SK-N-SH (cell line): ENCODE data around the gene STX17. TPM values are rescaled to one million over a fixed set of nuclear protein-coding genes. Genes with fewer than 3 reads are reported as not detected.

ENCODE experiments used
- CTCF ChIA-PET: fragments of 300-600, 350-600 bp; formaldehyde crosslinking; extraction: SDS; loops from one replicate; lab custom pipeline; 2021; lab: Yijun Ruan, JAX
- POLR2A ChIA-PET: fragments of 350-600 bp; sonication (Branson Sonifier 250); formaldehyde crosslinking; extraction: SDS; loops from one replicate; lab custom pipeline; 2020; ENCODE audit warnings: antibody characterized with exemption, inconsistent platforms; lab: Yijun Ruan, JAX
- DNase-seq: peaks from one replicate; pipeline ENCODE4 v3.0.0; 2012
- H2AFZ ChIP-seq: fragments of 200-600 bp; sonication (generic); 2 replicates; pipeline ENCODE4 v1.8.1; 2016; ENCODE audit warnings: antibody characterized with exemption, mild to moderate bottlenecking, low read depth
- H3F3A ChIP-seq: fragments of 200-600 bp; sonication (generic); replicated peaks from 2 replicates; pipeline ENCODE3; 2016; ENCODE audit warnings: antibody characterized with exemption, mild to moderate bottlenecking; ENCODE audit not compliant: insufficient read depth
- H3K27ac ChIP-seq, 2 experiments: fragments of 200-500 bp in 1 of 2; fragments of 200-600 bp in 1 of 2; sonication (Bioruptor generic) in 1 of 2; sonication (generic), shearing (Covaris generic) in 1 of 2; 2 replicates each; pipeline versions ENCODE4 v1.5.1 to v1.6.1; 2014 to 2016; ENCODE audit warnings: low read depth in 2 of 2, inconsistent platforms in 1 of 2, low read length in 1 of 2, mild to moderate bottlenecking in 1 of 2, mixed read lengths in 1 of 2
- H3K27me3 ChIP-seq: fragments of 200-600 bp; sonication (generic), shearing (Covaris generic); 2 replicates; pipeline ENCODE4 v1.6.1; 2016; ENCODE audit warnings: mixed run types; ENCODE audit not compliant: insufficient read depth
- H3K36me3 ChIP-seq, 2 experiments: fragments of 200-500 bp in 1 of 2; fragments of 200-600 bp in 1 of 2; sonication (Bioruptor generic) in 1 of 2; sonication (generic) in 1 of 2; replicated peaks in 1 of 2; 2 replicates each; pipeline versions ENCODE3 to v1.5.1; 2014 to 2016; ENCODE audit warnings: low read length in 1 of 2, mild to moderate bottlenecking in 1 of 2; ENCODE audit not compliant: insufficient read depth in 2 of 2, control insufficient read depth in 1 of 2
- H3K4me1 ChIP-seq, 2 experiments: fragments of 200-500 bp in 1 of 2; fragments of 200-600 bp in 1 of 2; sonication (Bioruptor generic) in 1 of 2; sonication (generic), shearing (Covaris generic) in 1 of 2; 2 replicates each; pipeline versions ENCODE4 v1.5.1 to v1.6.1; 2014 to 2016; ENCODE audit warnings: low read depth in 1 of 2, low read length in 1 of 2, mixed run types in 1 of 2; ENCODE audit not compliant: insufficient read depth in 2 of 2, control insufficient read depth in 1 of 2
- H3K4me2 ChIP-seq: fragments of 200-600 bp; sonication (generic), shearing (Covaris generic); 2 replicates; pipeline ENCODE4 v1.6.1; 2017; ENCODE audit warnings: mixed run types
- H3K4me3 ChIP-seq, 2 experiments: fragments of 200-500 bp in 1 of 2; fragments of 200-600 bp in 1 of 2; sonication (Bioruptor generic) in 1 of 2; sonication (generic), shearing (Covaris generic) in 1 of 2; 2 replicates each; pipeline versions ENCODE4 v1.5.1 to v1.8.1; 2014 to 2016; ENCODE audit warnings: low read depth in 2 of 2, inconsistent platforms in 1 of 2, low read length in 1 of 2, mild to moderate bottlenecking in 1 of 2, mixed read lengths in 1 of 2, moderate library complexity in 1 of 2
- H3K79me2 ChIP-seq: fragments of 200-600 bp; sonication (generic); 2 replicates; pipeline ENCODE4 v1.8.1; 2017; ENCODE audit warnings: mild to moderate bottlenecking; ENCODE audit not compliant: insufficient read depth
- H3K9ac ChIP-seq: fragments of 200-600 bp; sonication (generic); 2 replicates; pipeline ENCODE4 v1.6.1; 2017; ENCODE audit warnings: mixed run types
- H3K9me2 ChIP-seq: fragments of 200-600 bp; sonication (generic); 2 replicates; pipeline ENCODE4 v1.6.1; 2017; ENCODE audit warnings: mixed run types
- H3K9me3 ChIP-seq: fragments of 200-600 bp; sonication (generic); 2 replicates; pipeline ENCODE4 v1.6.1; 2017; ENCODE audit warnings: mixed run types, mild to moderate bottlenecking, moderate library complexity
- H4K20me1 ChIP-seq: fragments of 200-600 bp; sonication (generic); 2 replicates; pipeline ENCODE4 v1.6.1; 2017; ENCODE audit warnings: mild to moderate bottlenecking, mixed run types; ENCODE audit not compliant: insufficient read depth
- ELF1 ChIP-seq: IDR thresholded peaks from 2 replicates; pipeline ENCODE4 v1.4.0; 2012
- EP300 ChIP-seq, 2 experiments: IDR thresholded peaks; 2 replicates each; pipeline versions ENCODE4 v1.4.0 to v1.6.1; 2012; ENCODE audit warnings: borderline replicate concordance in 1 of 2, low read depth in 1 of 2, low read length in 1 of 2
- EZH2phosphoT487 ChIP-seq: fragments of 200-600 bp; sonication (generic); IDR thresholded peaks from 2 replicates; pipeline ENCODE4 v1.6.1; 2017; ENCODE audit warnings: low read depth, mixed run types, mild to moderate bottlenecking, antibody characterized with exemption, moderate library complexity, borderline replicate concordance
- GABPA ChIP-seq: IDR thresholded peaks from 2 replicates; pipeline ENCODE4 v1.4.0; 2012; ENCODE audit warnings: low read depth, mild to moderate bottlenecking
- NFIC ChIP-seq: IDR thresholded peaks from 2 replicates; pipeline ENCODE4 v1.4.0; 2012; ENCODE audit warnings: borderline replicate concordance
- NRF1 ChIP-seq: IDR thresholded peaks from 2 replicates; pipeline ENCODE4 v1.6.1; 2012; ENCODE audit warnings: low read depth, mild to moderate bottlenecking, low read length
- PBX3 ChIP-seq: IDR thresholded peaks from 2 replicates; pipeline ENCODE4; 2012
- RAD21 ChIP-seq: IDR thresholded peaks from 2 replicates; pipeline ENCODE4 v1.6.1; 2012; ENCODE audit warnings: mild to moderate bottlenecking, low read length
- RCOR1 ChIP-seq: fragments of 150-350 bp; IDR thresholded peaks from 2 replicates; pipeline ENCODE4 v1.6.1; 2017; ENCODE audit warnings: antibody characterized with exemption, low read length
- SMC3 ChIP-seq: IDR thresholded peaks from 2 replicates; pipeline ENCODE4 v1.6.1; 2012; ENCODE audit warnings: low read depth, low read length, improper control_type of control experiment
- TAF1 ChIP-seq: IDR thresholded peaks from 2 replicates; pipeline ENCODE4 v1.6.1; 2012; ENCODE audit warnings: low read depth, mild to moderate bottlenecking, low read length, moderate library complexity, borderline replicate concordance
- YY1 ChIP-seq: IDR thresholded peaks from 2 replicates; pipeline ENCODE4 v1.4.0; 2012; ENCODE audit warnings: low read depth, mild to moderate bottlenecking
- WGBS: methylation state at CpG from one replicate; pipeline ENCODE4 v1.1.6; 2017; ENCODE audit warnings: low lambda C conversion rate; 5-methylcytosine and 5-hydroxymethylcytosine counted together
- polyA plus RNA-seq, 3 experiments: library from polyadenylated mRNA; depleted of rRNA; stranded (reverse); fragments of >200 nt; gene quantifications; 2 replicates each; pipeline ENCODE4 v1.2.3, GENCODE V29; 2012
- TF ChIP-seq, protein P1 (sequence below): IDR thresholded peaks from 2 replicates; pipeline ENCODE4 v1.4.0; 2012; ENCODE audit warnings: low read depth, borderline replicate concordance
- TF ChIP-seq, protein P2 (sequence below): fragments of 200-600 bp; sonication (generic); IDR thresholded peaks from 2 replicates; pipeline ENCODE4 v1.6.1; 2017; ENCODE audit warnings: antibody characterized with exemption, mild to moderate bottlenecking, moderate library complexity
- TF ChIP-seq, protein P3 (sequence below): IDR thresholded peaks from 2 replicates; pipeline ENCODE4 v1.6.1; 2012; ENCODE audit warnings: mild to moderate bottlenecking, low read depth, low read length, moderate library complexity

STX17 gene
- polyA plus RNA-seq, 1 of the 3 experiments (the other 2 are of a cell fraction): 6.1 TPM

DNA sequence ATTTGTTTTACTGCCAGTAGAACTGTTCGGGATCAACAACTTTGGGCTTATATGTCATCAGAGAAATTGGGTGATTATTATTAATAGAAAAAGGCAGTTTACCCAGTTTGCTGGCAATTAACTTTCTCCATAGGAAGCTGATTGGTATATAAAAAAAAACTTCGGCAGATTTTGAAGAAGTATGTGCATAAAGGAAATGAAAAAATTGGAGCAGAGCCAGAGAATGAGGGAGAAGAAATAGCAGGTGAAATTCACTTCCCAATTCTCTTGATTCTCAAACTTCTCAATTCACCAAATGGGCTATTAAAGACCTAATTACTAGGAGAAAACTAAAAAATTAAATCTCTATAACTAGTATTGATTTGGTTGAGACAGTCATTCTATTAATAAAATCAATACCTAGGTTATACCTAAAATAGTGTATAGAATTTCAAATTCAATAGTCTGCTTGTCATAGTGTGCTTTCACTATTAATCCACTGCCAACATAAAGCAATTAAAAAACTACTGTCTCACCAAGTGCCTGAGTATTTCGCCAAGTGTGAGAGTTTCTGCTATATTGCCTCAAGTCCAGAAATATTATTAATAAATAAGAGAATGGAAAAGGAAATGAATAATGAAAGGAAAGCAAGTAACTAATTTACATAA is 47.5 kb downstream of the STX17 start:
- Histone ChIP-seq H3K4me1 (no peaks in the 10 kb centered on the region; a peak in 1 of 4 replicates), H3F3A (peaks cover 5% of the 10 kb centered on the region), H3K4me2 (no peak overlapping the region), H2AFZ (no peak overlapping the region), H3K9me2 (no peaks in the 10 kb centered on the region), H3K4me3 (no peak overlapping the region), H3K27ac (no peak overlapping the region), H3K9me3 (0 out of 2 replicates have a peak, but pooled peaks cover 5% of the 10 kb centered on the region), H3K9ac (no peak overlapping the region), H3K36me3 (peaks cover 18 to 23% of the 10 kb centered on the region in 2 experiments), H3K27me3 (no peaks in the 10 kb centered on the region), H4K20me1 (no peaks in the 10 kb centered on the region), H3K79me2 (no peaks in the 10 kb centered on the region)
- TF ChIP-seq GABPA (no peak), EP300 (IDR thresholded peaks at IDR 0.05; ENCODE audit: borderline replicate concordance in 1 of 2, low read depth in 1 of 2, low read length in 1 of 2) (no peak), ELF1 (no peak), SMC3 (no peak), NFIC (no peak), NRF1 (no peak), RAD21 (no peak), YY1 (no peak), EZH2phosphoT487 (no peak)
- TF ChIP-seq, protein P1, sequence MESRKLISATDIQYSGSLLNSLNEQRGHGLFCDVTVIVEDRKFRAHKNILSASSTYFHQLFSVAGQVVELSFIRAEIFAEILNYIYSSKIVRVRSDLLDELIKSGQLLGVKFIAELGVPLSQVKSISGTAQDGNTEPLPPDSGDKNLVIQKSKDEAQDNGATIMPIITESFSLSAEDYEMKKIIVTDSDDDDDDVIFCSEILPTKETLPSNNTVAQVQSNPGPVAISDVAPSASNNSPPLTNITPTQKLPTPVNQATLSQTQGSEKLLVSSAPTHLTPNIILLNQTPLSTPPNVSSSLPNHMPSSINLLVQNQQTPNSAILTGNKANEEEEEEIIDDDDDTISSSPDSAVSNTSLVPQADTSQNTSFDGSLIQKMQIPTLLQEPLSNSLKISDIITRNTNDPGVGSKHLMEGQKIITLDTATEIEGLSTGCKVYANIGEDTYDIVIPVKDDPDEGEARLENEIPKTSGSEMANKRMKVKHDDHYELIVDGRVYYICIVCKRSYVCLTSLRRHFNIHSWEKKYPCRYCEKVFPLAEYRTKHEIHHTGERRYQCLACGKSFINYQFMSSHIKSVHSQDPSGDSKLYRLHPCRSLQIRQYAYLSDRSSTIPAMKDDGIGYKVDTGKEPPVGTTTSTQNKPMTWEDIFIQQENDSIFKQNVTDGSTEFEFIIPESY: no peak
- TF ChIP-seq, protein P2, sequence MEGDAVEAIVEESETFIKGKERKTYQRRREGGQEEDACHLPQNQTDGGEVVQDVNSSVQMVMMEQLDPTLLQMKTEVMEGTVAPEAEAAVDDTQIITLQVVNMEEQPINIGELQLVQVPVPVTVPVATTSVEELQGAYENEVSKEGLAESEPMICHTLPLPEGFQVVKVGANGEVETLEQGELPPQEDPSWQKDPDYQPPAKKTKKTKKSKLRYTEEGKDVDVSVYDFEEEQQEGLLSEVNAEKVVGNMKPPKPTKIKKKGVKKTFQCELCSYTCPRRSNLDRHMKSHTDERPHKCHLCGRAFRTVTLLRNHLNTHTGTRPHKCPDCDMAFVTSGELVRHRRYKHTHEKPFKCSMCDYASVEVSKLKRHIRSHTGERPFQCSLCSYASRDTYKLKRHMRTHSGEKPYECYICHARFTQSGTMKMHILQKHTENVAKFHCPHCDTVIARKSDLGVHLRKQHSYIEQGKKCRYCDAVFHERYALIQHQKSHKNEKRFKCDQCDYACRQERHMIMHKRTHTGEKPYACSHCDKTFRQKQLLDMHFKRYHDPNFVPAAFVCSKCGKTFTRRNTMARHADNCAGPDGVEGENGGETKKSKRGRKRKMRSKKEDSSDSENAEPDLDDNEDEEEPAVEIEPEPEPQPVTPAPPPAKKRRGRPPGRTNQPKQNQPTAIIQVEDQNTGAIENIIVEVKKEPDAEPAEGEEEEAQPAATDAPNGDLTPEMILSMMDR: no peak
- DNase-seq: no peak
- 83% methylated on average over 3 of the region's 3 CpGs for WGBS
- ChIA-PET POLR2A (no interaction called here), CTCF (no interaction called here)

GRCh38 chr9:99954819-99955218 is 48.4 kb downstream of the STX17 start:
- no peak overlapping the region for H3K4me3 ChIP-seq
- peaks cover 19 to 23% of the 10 kb centered on the region in 2 experiments for H3K36me3 ChIP-seq
- no peak overlapping the region for H3K9ac ChIP-seq
- H3K4me1 ChIP-seq: no peaks in the 10 kb centered on the region; a peak in 1 of 4 replicates
- no peaks in the 10 kb centered on the region for H3K9me2 ChIP-seq
- H4K20me1 ChIP-seq: no peaks in the 10 kb centered on the region
- no peak overlapping the region for H3K27ac ChIP-seq
- 0 out of 2 replicates have a peak, but pooled peaks cover 5% of the 10 kb centered on the region for H3K9me3 ChIP-seq
- no peaks in the 10 kb centered on the region for H3K27me3 ChIP-seq
- WGBS: 80% methylated on average over 1 of the region's 1 CpG
- no peak overlapping the region for H2AFZ ChIP-seq
- no peaks in the 10 kb centered on the region for H3F3A ChIP-seq
- ChIA-PET POLR2A (no interaction called here), CTCF (no interaction called here)
- H3K4me2 ChIP-seq: no peak overlapping the region
- no peaks in the 10 kb centered on the region for H3K79me2 ChIP-seq
- no peak for DNase-seq
- TF ChIP-seq EP300 (IDR thresholded peaks at IDR 0.05; ENCODE audit: borderline replicate concordance in 1 of 2, low read depth in 1 of 2, low read length in 1 of 2): no peak
- TF ChIP-seq, protein P3, sequence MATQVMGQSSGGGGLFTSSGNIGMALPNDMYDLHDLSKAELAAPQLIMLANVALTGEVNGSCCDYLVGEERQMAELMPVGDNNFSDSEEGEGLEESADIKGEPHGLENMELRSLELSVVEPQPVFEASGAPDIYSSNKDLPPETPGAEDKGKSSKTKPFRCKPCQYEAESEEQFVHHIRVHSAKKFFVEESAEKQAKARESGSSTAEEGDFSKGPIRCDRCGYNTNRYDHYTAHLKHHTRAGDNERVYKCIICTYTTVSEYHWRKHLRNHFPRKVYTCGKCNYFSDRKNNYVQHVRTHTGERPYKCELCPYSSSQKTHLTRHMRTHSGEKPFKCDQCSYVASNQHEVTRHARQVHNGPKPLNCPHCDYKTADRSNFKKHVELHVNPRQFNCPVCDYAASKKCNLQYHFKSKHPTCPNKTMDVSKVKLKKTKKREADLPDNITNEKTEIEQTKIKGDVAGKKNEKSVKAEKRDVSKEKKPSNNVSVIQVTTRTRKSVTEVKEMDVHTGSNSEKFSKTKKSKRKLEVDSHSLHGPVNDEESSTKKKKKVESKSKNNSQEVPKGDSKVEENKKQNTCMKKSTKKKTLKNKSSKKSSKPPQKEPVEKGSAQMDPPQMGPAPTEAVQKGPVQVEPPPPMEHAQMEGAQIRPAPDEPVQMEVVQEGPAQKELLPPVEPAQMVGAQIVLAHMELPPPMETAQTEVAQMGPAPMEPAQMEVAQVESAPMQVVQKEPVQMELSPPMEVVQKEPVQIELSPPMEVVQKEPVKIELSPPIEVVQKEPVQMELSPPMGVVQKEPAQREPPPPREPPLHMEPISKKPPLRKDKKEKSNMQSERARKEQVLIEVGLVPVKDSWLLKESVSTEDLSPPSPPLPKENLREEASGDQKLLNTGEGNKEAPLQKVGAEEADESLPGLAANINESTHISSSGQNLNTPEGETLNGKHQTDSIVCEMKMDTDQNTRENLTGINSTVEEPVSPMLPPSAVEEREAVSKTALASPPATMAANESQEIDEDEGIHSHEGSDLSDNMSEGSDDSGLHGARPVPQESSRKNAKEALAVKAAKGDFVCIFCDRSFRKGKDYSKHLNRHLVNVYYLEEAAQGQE: no peak
- TF ChIP-seq, protein P2: no peak
- TF ChIP-seq PBX3: no peak
- no peak for TF ChIP-seq TAF1
- TF ChIP-seq RCOR1: no peak
- no peak for TF ChIP-seq NFIC
